Measurements from ENCODE around the gene DFFA.

DNA sequence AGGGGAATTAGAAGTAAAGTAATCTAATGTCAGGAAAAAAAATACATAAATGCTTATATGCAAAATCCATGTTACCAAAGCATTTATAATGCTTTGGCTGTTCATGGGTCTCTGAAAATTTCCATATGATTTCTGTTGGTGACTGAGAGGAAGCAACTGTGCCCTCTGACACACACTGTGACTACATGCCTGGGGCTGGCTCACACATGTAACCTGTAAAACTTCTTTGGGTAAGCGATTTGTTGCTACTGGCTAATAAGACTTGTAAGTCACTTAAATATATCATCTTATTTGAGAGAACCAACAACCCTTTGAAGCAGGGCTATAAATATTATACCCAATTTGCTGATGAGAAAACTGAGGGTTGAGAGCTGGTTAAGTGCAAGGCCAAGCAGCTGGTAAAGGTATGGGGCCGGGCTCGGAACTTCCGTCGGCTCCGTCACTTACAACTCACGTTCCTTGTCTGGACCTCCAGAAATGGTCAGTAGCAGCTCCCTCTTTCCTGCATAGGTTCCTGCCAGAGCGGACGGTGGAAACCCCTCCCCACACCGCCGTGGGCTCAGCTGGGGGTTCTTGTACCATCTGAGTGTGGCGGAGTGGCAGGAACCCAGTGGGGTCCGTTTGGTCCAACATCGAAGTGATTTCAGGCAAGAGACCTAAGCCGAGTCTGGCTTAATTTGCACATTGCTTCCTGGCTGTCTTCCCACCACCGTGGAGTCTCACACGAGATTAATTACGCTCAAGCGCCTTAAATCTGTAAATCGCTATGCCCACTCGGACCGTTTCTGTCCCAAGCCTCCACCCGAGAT lies 714 bp downstream of the DFFA start:
- TF ChIP-seq, protein P1, sequence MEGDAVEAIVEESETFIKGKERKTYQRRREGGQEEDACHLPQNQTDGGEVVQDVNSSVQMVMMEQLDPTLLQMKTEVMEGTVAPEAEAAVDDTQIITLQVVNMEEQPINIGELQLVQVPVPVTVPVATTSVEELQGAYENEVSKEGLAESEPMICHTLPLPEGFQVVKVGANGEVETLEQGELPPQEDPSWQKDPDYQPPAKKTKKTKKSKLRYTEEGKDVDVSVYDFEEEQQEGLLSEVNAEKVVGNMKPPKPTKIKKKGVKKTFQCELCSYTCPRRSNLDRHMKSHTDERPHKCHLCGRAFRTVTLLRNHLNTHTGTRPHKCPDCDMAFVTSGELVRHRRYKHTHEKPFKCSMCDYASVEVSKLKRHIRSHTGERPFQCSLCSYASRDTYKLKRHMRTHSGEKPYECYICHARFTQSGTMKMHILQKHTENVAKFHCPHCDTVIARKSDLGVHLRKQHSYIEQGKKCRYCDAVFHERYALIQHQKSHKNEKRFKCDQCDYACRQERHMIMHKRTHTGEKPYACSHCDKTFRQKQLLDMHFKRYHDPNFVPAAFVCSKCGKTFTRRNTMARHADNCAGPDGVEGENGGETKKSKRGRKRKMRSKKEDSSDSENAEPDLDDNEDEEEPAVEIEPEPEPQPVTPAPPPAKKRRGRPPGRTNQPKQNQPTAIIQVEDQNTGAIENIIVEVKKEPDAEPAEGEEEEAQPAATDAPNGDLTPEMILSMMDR (IDR thresholded peaks at IDR 0.05): no peak
- no peak for TF ChIP-seq EZH2phosphoT487 (IDR thresholded peaks at IDR 0.05)

All from neural progenitor cell (in vitro differentiated cells).